CD8-positive, alpha-beta memory T cell (primary cell): ENCODE data around the gene CDC42EP2. TPM values are rescaled to one million over a fixed set of nuclear protein-coding genes. Genes with fewer than 3 reads are reported as not detected.

Experiments used
- CTCF ChIA-PET: fragments of 350-600 bp; sonication (Branson Sonifier 250); formaldehyde crosslinking; loops from one replicate; lab custom pipeline; 2021; ENCODE audit warnings: antibody characterized with exemption; lab: Charles Lee
- POLR2A ChIA-PET: fragments of 350-600 bp; sonication (Branson Sonifier 250); formaldehyde crosslinking; loops from one replicate; lab custom pipeline; 2021; ENCODE audit warnings: antibody characterized with exemption; lab: Charles Lee
- DNase-seq, 5 donors: peaks; one replicate each; pipeline versions ENCODE4 v3.0.0 to v3.0.0-alpha.2; 2020 to 2022; ENCODE audit warnings: mixed read lengths in 1 of 5
- H3K27ac ChIP-seq: one replicate; pipeline ENCODE4 v1.7.0; 2013; ENCODE audit warnings: low read depth, mild to moderate bottlenecking, low read length, moderate library complexity
- H3K27me3 ChIP-seq: 2 replicates; pipeline ENCODE4 v1.7.0; 2013; ENCODE audit warnings: low read length, mild to moderate bottlenecking; ENCODE audit not compliant: insufficient read depth, poor library complexity, severe bottlenecking
- H3K36me3 ChIP-seq: 2 replicates; pipeline ENCODE4 v1.7.0; 2013; ENCODE audit warnings: mild to moderate bottlenecking, low read length, moderate library complexity; ENCODE audit not compliant: insufficient read depth
- H3K4me1 ChIP-seq: 2 replicates; pipeline ENCODE4 v1.7.0; 2013; ENCODE audit warnings: mild to moderate bottlenecking, low read length, moderate library complexity; ENCODE audit not compliant: insufficient read depth
- H3K4me3 ChIP-seq: 2 replicates; pipeline ENCODE4 v1.7.0; 2013; ENCODE audit warnings: mild to moderate bottlenecking, low read length
- H3K9me3 ChIP-seq: 2 replicates; pipeline ENCODE4 v1.7.0; 2013; ENCODE audit warnings: mild to moderate bottlenecking, low read length
- H3K27ac Mint-ChIP-seq, 8 donors: one replicate each; pipeline ENCODE4 v1.8.0; 2020 to 2021; ENCODE audit warnings: mixed read lengths in 8 of 8, mild to moderate bottlenecking in 6 of 8, inconsistent platforms in 3 of 8, moderate library complexity in 3 of 8
- H3K27me3 Mint-ChIP-seq, 2 donors: one replicate each; pipeline ENCODE4 v1.8.0; 2020 to 2021; ENCODE audit warnings: mixed read lengths in 2 of 2, mild to moderate bottlenecking in 1 of 2, moderate library complexity in 1 of 2
- H3K36me3 Mint-ChIP-seq, 3 donors: one replicate each; pipeline ENCODE4 v1.8.0; 2020 to 2021; ENCODE audit warnings: mixed read lengths in 3 of 3, inconsistent platforms in 1 of 3, mild to moderate bottlenecking in 1 of 3
- H3K4me1 Mint-ChIP-seq, 3 donors: one replicate each; pipeline ENCODE4 v1.8.0; 2020 to 2021; ENCODE audit warnings: mixed read lengths in 3 of 3, inconsistent platforms in 1 of 3, mild to moderate bottlenecking in 1 of 3
- H3K4me3 Mint-ChIP-seq, 7 donors: one replicate each; pipeline ENCODE4 v1.8.0; 2020 to 2021; ENCODE audit warnings: mixed read lengths in 7 of 7, mild to moderate bottlenecking in 6 of 7, moderate library complexity in 4 of 7, inconsistent platforms in 2 of 7
- H3K9me3 Mint-ChIP-seq, 5 donors: one replicate each; pipeline ENCODE4 v1.8.0; 2020 to 2022; ENCODE audit warnings: mixed read lengths in 5 of 5, mild to moderate bottlenecking in 3 of 5, moderate library complexity in 2 of 5, inconsistent platforms in 1 of 5
- polyA plus RNA-seq: library from polyadenylated mRNA; unstranded; fragments of 300-500 nt; fragmentation: Illumina TruSeq; gene quantifications from one replicate; pipeline ENCODE4 v1.2.3, GENCODE V29; 2021
- total RNA-seq, 2 experiments: library from RNA; stranded (reverse); gene quantifications; one replicate each; pipeline ENCODE4 v1.2.3, GENCODE V29; 2021

CDC42EP2 gene
- total and polyA plus RNA-seq, 3 experiments from 2014 or later = 0.62 to 1.0 TPM; not detected in 1

- peaks cover 30% of the 10 kb centered on the region for H3K36me3 ChIP-seq
- no peak for DNase-seq
- Mint-ChIP-seq H3K27me3 (no peaks in the 10 kb centered on the region), H3K4me1 (peaks cover 38 to 53% (median 44%) of the 10 kb centered on the region in 3 donors), H3K4me3 (peak overlapping the region in 3 of 7 donors; percentile 13 to 86 (median 24)), H3K36me3 (peaks cover 0 to 66% (median 7%) of the 10 kb centered on the region in 3 donors), H3K27ac (peak overlapping the region in 4 of 8 donors; percentile 1 to 89 (median 70)), H3K9me3 (no peaks in the 10 kb centered on the region)
- ChIA-PET CTCF (interaction anchor here (1.0 to 1.7 kb wide), 2 partner anchors 9 to 24 kb away, joined by 4 to 6 read pairs; partner anchors contain the start of gene CDC42EP2), POLR2A (no interaction called here)
- no peak overlapping the region for H3K27ac ChIP-seq
- no peak overlapping the region for H3K4me3 ChIP-seq
- H3K27me3 ChIP-seq = no peaks in the 10 kb centered on the region
- H3K4me1 ChIP-seq = peaks cover 17% of the 10 kb centered on the region
- no peaks in the 10 kb centered on the region for H3K9me3 ChIP-seq
Observed at GRCh38 chr11:65338676-65339075, 24.0 kb downstream of the CDC42EP2 start.

- peak overlapping the region in 1 of 7 donors; percentile 15 for H3K4me3 Mint-ChIP-seq
- ChIA-PET CTCF (no interaction called here), POLR2A (no interaction called here)
- H3K27me3 ChIP-seq = no peaks in the 10 kb centered on the region
- H3K9me3 ChIP-seq = no peaks in the 10 kb centered on the region
- H3K27ac ChIP-seq = no peak overlapping the region
- H3K27ac Mint-ChIP-seq = peak overlapping the region in 3 of 8 donors; percentile 24 to 50 (median 36)
- peaks cover 25 to 41% (median 32%) of the 10 kb centered on the region in 3 donors for H3K4me1 Mint-ChIP-seq
- peaks cover 7% of the 10 kb centered on the region for H3K4me1 ChIP-seq
- peaks cover 45% of the 10 kb centered on the region for H3K36me3 ChIP-seq
- H3K36me3 Mint-ChIP-seq = peaks cover 0 to 72% (median 10%) of the 10 kb centered on the region in 3 donors
- H3K9me3 Mint-ChIP-seq = no peaks in the 10 kb centered on the region
- no peak for DNase-seq
- H3K27me3 Mint-ChIP-seq = no peaks in the 10 kb centered on the region
- no peak overlapping the region for H3K4me3 ChIP-seq
Observed at GRCh38 chr11:65340226-65340625, 25.6 kb downstream of the CDC42EP2 start.

GRCh38 chr11:65341856-65342255, 27.2 kb downstream of the CDC42EP2 start:
- ChIA-PET POLR2A (no interaction called here), CTCF (interaction anchor here (0.8 kb wide), 1 partner anchor 8 kb away, joined by 4 read pairs; the partner anchor contains the start of gene DPF2)
- peaks cover 60% of the 10 kb centered on the region for H3K36me3 ChIP-seq

GRCh38 chr11:65351511-65351910, 36.8 kb downstream of the CDC42EP2 start:
- peak overlapping the region in 1 of 8 donors; percentile 86 for H3K27ac Mint-ChIP-seq
- H3K4me1 ChIP-seq = peaks cover 14% of the 10 kb centered on the region
- CTCF ChIA-PET = interaction anchor here (1.1 to 3.9 kb wide), 4 partner anchors 17 to 36 kb away, joined by 3 to 11 read pairs (median 6); partner anchors contain the start of genes CDC42EP2 and DPF2
- H3K9me3 ChIP-seq = no peaks in the 10 kb centered on the region
- peaks cover 32% of the 10 kb centered on the region for H3K36me3 ChIP-seq
- H3K27me3 Mint-ChIP-seq = peaks cover 0 to 5% of the 10 kb centered on the region in 2 donors
- H3K4me1 Mint-ChIP-seq = peaks cover 0 to 14% (median 11%) of the 10 kb centered on the region in 3 donors
- H3K9me3 Mint-ChIP-seq = no peaks in the 10 kb centered on the region
- POLR2A ChIA-PET = no interaction called here
- no peak for DNase-seq
- no peak overlapping the region for H3K4me3 Mint-ChIP-seq
- H3K27me3 ChIP-seq = no peaks in the 10 kb centered on the region
- H3K27ac ChIP-seq = no peak overlapping the region
- no peak overlapping the region for H3K4me3 ChIP-seq
- peaks cover 2 to 58% (median 12%) of the 10 kb centered on the region in 3 donors for H3K36me3 Mint-ChIP-seq

More at GRCh38 chr11:65341856-65342255, 27.2 kb downstream of the CDC42EP2 start:
- peak overlapping the region in 1 of 8 donors; percentile 15 for H3K27ac Mint-ChIP-seq
- Histone ChIP-seq H3K9me3 (no peaks in the 10 kb centered on the region), H3K4me3 (no peak overlapping the region), H3K27ac (no peak overlapping the region), H3K4me1 (no peaks in the 10 kb centered on the region), H3K27me3 (no peaks in the 10 kb centered on the region)
- H3K36me3 Mint-ChIP-seq = peaks cover 6 to 84% (median 15%) of the 10 kb centered on the region in 3 donors
- H3K27me3 Mint-ChIP-seq = no peaks in the 10 kb centered on the region
- H3K4me3 Mint-ChIP-seq = no peak overlapping the region
- no peaks in the 10 kb centered on the region for H3K9me3 Mint-ChIP-seq
- peaks cover 21 to 32% (median 26%) of the 10 kb centered on the region in 3 donors for H3K4me1 Mint-ChIP-seq
- DNase-seq = no peak

- H3K27me3 ChIP-seq = no peaks in the 10 kb centered on the region
- H3K9me3 ChIP-seq = no peaks in the 10 kb centered on the region
- peak overlapping the region in 1 of 7 donors; percentile 83 for H3K4me3 Mint-ChIP-seq
- H3K4me1 ChIP-seq = peaks cover 14% of the 10 kb centered on the region
- DNase-seq = no peak
- POLR2A ChIA-PET = interaction anchor here (0.6 kb wide), 1 partner anchor 156 kb away, joined by 3 read pairs; no protein-coding TSS in a partner anchor
- H3K4me1 Mint-ChIP-seq = peaks cover 0 to 14% (median 11%) of the 10 kb centered on the region in 3 donors
- peak overlapping the region in 6 of 8 donors; percentile 8 to 83 (median 62) for H3K27ac Mint-ChIP-seq
- H3K9me3 Mint-ChIP-seq = no peaks in the 10 kb centered on the region
- no peak overlapping the region for H3K4me3 ChIP-seq
- CTCF ChIA-PET = interaction anchor here (1.3 to 1.6 kb wide), 2 partner anchors 19 to 23 kb away, joined by 5 to 6 read pairs; partner anchors contain the start of gene DPF2
- peaks cover 0 to 5% of the 10 kb centered on the region in 2 donors for H3K27me3 Mint-ChIP-seq
- H3K36me3 ChIP-seq = peaks cover 29% of the 10 kb centered on the region
- peaks cover 0 to 51% (median 9%) of the 10 kb centered on the region in 3 donors for H3K36me3 Mint-ChIP-seq
- no peak overlapping the region for H3K27ac ChIP-seq
Observed at GRCh38 chr11:65352783-65353182, 38.1 kb downstream of the CDC42EP2 start.

- CTCF ChIA-PET = interaction anchor here (1.2 kb wide), 1 partner anchor 63 kb away, joined by 4 read pairs; no protein-coding TSS in a partner anchor
Observed at GRCh38 chr11:65353376-65353775, 38.7 kb downstream of the CDC42EP2 start.

GRCh38 chr11:65353900-65354264, 39.2 kb downstream of the CDC42EP2 start:
- Histone ChIP-seq H3K9me3 (no peaks in the 10 kb centered on the region), H3K4me3 (peak overlapping the region; percentile 60), H3K4me1 (peaks cover 14% of the 10 kb centered on the region), H3K36me3 (peaks cover 18% of the 10 kb centered on the region), H3K27me3 (no peaks in the 10 kb centered on the region), H3K27ac (no peak overlapping the region)
- Mint-ChIP-seq H3K27me3 (peaks cover 0 to 5% of the 10 kb centered on the region in 2 donors), H3K36me3 (peaks cover 0 to 40% (median 4%) of the 10 kb centered on the region in 3 donors), H3K27ac (peak overlapping the region; percentile 4 to 97 (median 64)), H3K4me1 (peaks cover 0 to 14% (median 11%) of the 10 kb centered on the region in 3 donors), H3K4me3 (peak overlapping the region; percentile 60 to 83 (median 79)), H3K9me3 (no peaks in the 10 kb centered on the region)
- DNase-seq = no peak
- POLR2A ChIA-PET = interaction anchor here (0.8 to 1.4 kb wide), 2 partner anchors 21 to 153 kb away, joined by 3 to 4 read pairs; no protein-coding TSS in a partner anchor
- CTCF ChIA-PET = interaction anchor here (0.7 to 1.2 kb wide), 2 partner anchors 63 to 171 kb away, joined by 3 to 4 read pairs; partner anchors contain the start of gene SCYL1

More at GRCh38 chr11:65353376-65353775, 38.7 kb downstream of the CDC42EP2 start:
- POLR2A ChIA-PET = interaction anchor here (1.4 kb wide), 1 partner anchor 21 kb away, joined by 4 read pairs; no protein-coding TSS in a partner anchor
- no peaks in the 10 kb centered on the region for H3K27me3 ChIP-seq
- H3K27ac ChIP-seq = no peak overlapping the region
- no peak overlapping the region for H3K4me3 ChIP-seq
- peaks cover 23% of the 10 kb centered on the region for H3K36me3 ChIP-seq
- H3K27ac Mint-ChIP-seq = peak overlapping the region in 7 of 8 donors; percentile 4 to 97 (median 72)
- no peaks in the 10 kb centered on the region for H3K9me3 ChIP-seq
- peak overlapping the region in 6 of 7 donors; percentile 60 to 83 (median 74) for H3K4me3 Mint-ChIP-seq
- H3K4me1 Mint-ChIP-seq = peaks cover 0 to 14% (median 11%) of the 10 kb centered on the region in 3 donors
- H3K4me1 ChIP-seq = peaks cover 14% of the 10 kb centered on the region
- peaks cover 0 to 5% of the 10 kb centered on the region in 2 donors for H3K27me3 Mint-ChIP-seq
- no peaks in the 10 kb centered on the region for H3K9me3 Mint-ChIP-seq
- DNase-seq = no peak
- H3K36me3 Mint-ChIP-seq = peaks cover 0 to 45% (median 9%) of the 10 kb centered on the region in 3 donors
